T-helper 1 cell treated with Interleukin-12 subunit alpha and Interleukin-12 subunit beta and Interleukin-4 antibody, amounts not matched to agents 30 μg/mL and 1 μg/mL, for 36 hours (primary cell): ENCODE data around the gene HDAC9.
A peak's percentile ranks its signal among the peaks of the same experiment; 100 is the strongest.

Experiments used
- H3K27ac Mint-ChIP-seq: one replicate; pipeline ENCODE4 v1.8.0; 2021; ENCODE audit warnings: mild to moderate bottlenecking, mixed read lengths
- H3K27me3 Mint-ChIP-seq: one replicate; pipeline ENCODE4 v1.8.0; 2021; ENCODE audit warnings: low read depth, mixed read lengths
- H3K36me3 Mint-ChIP-seq: one replicate; pipeline ENCODE4 v1.8.0; 2021; ENCODE audit warnings: low read depth, mixed read lengths
- H3K4me1 Mint-ChIP-seq: one replicate; pipeline ENCODE4 v1.8.0; 2021; ENCODE audit warnings: low read depth, mixed read lengths
- H3K4me3 Mint-ChIP-seq: one replicate; pipeline ENCODE4 v1.8.0; 2021; ENCODE audit warnings: mild to moderate bottlenecking, moderate library complexity, mixed read lengths
- H3K9me3 Mint-ChIP-seq: one replicate; pipeline ENCODE4 v1.8.0; 2021; ENCODE audit warnings: mixed read lengths

The HDAC9 gene

GRCh38 chr7:18597754-18598153, 102.2 kb downstream of the HDAC9 start:
- H3K36me3 Mint-ChIP-seq: no peaks in the 10 kb centered on the region
- H3K27ac Mint-ChIP-seq: no peak overlapping the region
- H3K9me3 Mint-ChIP-seq: peaks cover 15% of the 10 kb centered on the region
- no peaks in the 10 kb centered on the region for H3K4me1 Mint-ChIP-seq
- no peak overlapping the region for H3K4me3 Mint-ChIP-seq
- no peaks in the 10 kb centered on the region for H3K27me3 Mint-ChIP-seq

- H3K27ac Mint-ChIP-seq: no peak overlapping the region
- no peaks in the 10 kb centered on the region for H3K4me1 Mint-ChIP-seq
- H3K36me3 Mint-ChIP-seq: peaks cover 2% of the 10 kb centered on the region
- no peaks in the 10 kb centered on the region for H3K27me3 Mint-ChIP-seq
- peaks cover 26% of the 10 kb centered on the region for H3K9me3 Mint-ChIP-seq
- H3K4me3 Mint-ChIP-seq: no peak overlapping the region
Observed at GRCh38 chr7:18607025-18607424, 111.5 kb downstream of the HDAC9 start.

- no peaks in the 10 kb centered on the region for H3K36me3 Mint-ChIP-seq
- H3K9me3 Mint-ChIP-seq: no peaks in the 10 kb centered on the region
- no peaks in the 10 kb centered on the region for H3K4me1 Mint-ChIP-seq
- no peak overlapping the region for H3K27ac Mint-ChIP-seq
- H3K27me3 Mint-ChIP-seq: no peaks in the 10 kb centered on the region
- no peak overlapping the region for H3K4me3 Mint-ChIP-seq
Observed at GRCh38 chr7:18610331-18610948, 114.9 kb downstream of the HDAC9 start.

GRCh38 chr7:18614841-18615240, 119.3 kb downstream of the HDAC9 start:
- Mint-ChIP-seq H3K27ac (no peak overlapping the region), H3K27me3 (no peaks in the 10 kb centered on the region), H3K4me3 (no peak overlapping the region), H3K9me3 (no peaks in the 10 kb centered on the region), H3K4me1 (peaks cover 3% of the 10 kb centered on the region), H3K36me3 (no peaks in the 10 kb centered on the region)

GRCh38 chr7:18619311-18619710, 123.8 kb downstream of the HDAC9 start:
- no peak overlapping the region for H3K27ac Mint-ChIP-seq
- no peaks in the 10 kb centered on the region for H3K9me3 Mint-ChIP-seq
- H3K36me3 Mint-ChIP-seq: no peaks in the 10 kb centered on the region
- H3K4me3 Mint-ChIP-seq: no peak overlapping the region
- no peaks in the 10 kb centered on the region for H3K27me3 Mint-ChIP-seq
- H3K4me1 Mint-ChIP-seq: peaks cover 3% of the 10 kb centered on the region

GRCh38 chr7:18623389-18623788, 127.8 kb downstream of the HDAC9 start:
- Mint-ChIP-seq H3K4me3 (no peak overlapping the region), H3K27ac (no peak overlapping the region), H3K4me1 (peaks cover 3% of the 10 kb centered on the region), H3K9me3 (no peaks in the 10 kb centered on the region), H3K36me3 (no peaks in the 10 kb centered on the region), H3K27me3 (no peaks in the 10 kb centered on the region)

- Mint-ChIP-seq H3K4me1 (peaks cover 2% of the 10 kb centered on the region), H3K36me3 (no peaks in the 10 kb centered on the region), H3K27ac (no peak overlapping the region), H3K27me3 (no peaks in the 10 kb centered on the region), H3K9me3 (no peaks in the 10 kb centered on the region), H3K4me3 (no peak overlapping the region)
Observed at GRCh38 chr7:18624459-18624858, 128.9 kb downstream of the HDAC9 start.

GRCh38 chr7:18626086-18626485, 130.5 kb downstream of the HDAC9 start:
- Mint-ChIP-seq H3K4me3 (no peak overlapping the region), H3K36me3 (no peaks in the 10 kb centered on the region), H3K9me3 (no peaks in the 10 kb centered on the region), H3K27ac (no peak overlapping the region), H3K27me3 (no peaks in the 10 kb centered on the region), H3K4me1 (no peaks in the 10 kb centered on the region)

GRCh38 chr7:18626717-18627116, 131.2 kb downstream of the HDAC9 start:
- H3K36me3 Mint-ChIP-seq: no peaks in the 10 kb centered on the region
- no peaks in the 10 kb centered on the region for H3K27me3 Mint-ChIP-seq
- H3K4me1 Mint-ChIP-seq: no peaks in the 10 kb centered on the region
- H3K4me3 Mint-ChIP-seq: no peak overlapping the region
- no peak overlapping the region for H3K27ac Mint-ChIP-seq
- H3K9me3 Mint-ChIP-seq: no peaks in the 10 kb centered on the region

GRCh38 chr7:18637516-18637915, 142.0 kb downstream of the HDAC9 start:
- Mint-ChIP-seq H3K4me3 (no peak overlapping the region), H3K36me3 (no peaks in the 10 kb centered on the region), H3K9me3 (no peaks in the 10 kb centered on the region), H3K4me1 (peaks cover 16% of the 10 kb centered on the region), H3K27me3 (no peaks in the 10 kb centered on the region), H3K27ac (no peak overlapping the region)

- Mint-ChIP-seq H3K27ac (peak overlapping the region; percentile 65), H3K27me3 (no peaks in the 10 kb centered on the region), H3K4me3 (no peak overlapping the region), H3K36me3 (no peaks in the 10 kb centered on the region), H3K4me1 (peaks cover 16% of the 10 kb centered on the region), H3K9me3 (no peaks in the 10 kb centered on the region)
Observed at GRCh38 chr7:18638594-18639452, 143.3 kb downstream of the HDAC9 start.

GRCh38 chr7:18639711-18640110, 144.2 kb downstream of the HDAC9 start:
- Mint-ChIP-seq H3K27ac (peak overlapping the region; percentile 52), H3K27me3 (no peaks in the 10 kb centered on the region), H3K36me3 (no peaks in the 10 kb centered on the region), H3K9me3 (no peaks in the 10 kb centered on the region), H3K4me3 (no peak overlapping the region), H3K4me1 (peaks cover 16% of the 10 kb centered on the region)

GRCh38 chr7:18644981-18645380, 149.4 kb downstream of the HDAC9 start:
- Mint-ChIP-seq H3K27me3 (no peaks in the 10 kb centered on the region), H3K27ac (no peak overlapping the region), H3K9me3 (peaks cover 3% of the 10 kb centered on the region), H3K4me1 (peaks cover 1% of the 10 kb centered on the region), H3K4me3 (no peak overlapping the region), H3K36me3 (no peaks in the 10 kb centered on the region)

- peaks cover 3% of the 10 kb centered on the region for H3K9me3 Mint-ChIP-seq
- H3K36me3 Mint-ChIP-seq: no peaks in the 10 kb centered on the region
- no peaks in the 10 kb centered on the region for H3K27me3 Mint-ChIP-seq
- no peak overlapping the region for H3K27ac Mint-ChIP-seq
- H3K4me3 Mint-ChIP-seq: no peak overlapping the region
- no peaks in the 10 kb centered on the region for H3K4me1 Mint-ChIP-seq
Observed at GRCh38 chr7:18647582-18647981, 152.0 kb downstream of the HDAC9 start.
